ENCODE data around the gene CPA3.

- TF ChIP-seq ELK1 (IDR thresholded peaks at IDR 0.05; ENCODE audit: low read depth, low read length) (no peak), ZBTB33 (IDR thresholded peaks at IDR 0.05) (no peak), ZNF274 (IDR thresholded peaks at IDR 0.05; ENCODE audit: insufficient read depth, insufficient read length) (no peak), CTCF (IDR thresholded peaks at IDR 0.05 in 2 of 3, conservative IDR thresholded peaks at IDR 0.05 in 1 of 3; ENCODE audit: control insufficient read depth in 2 of 3, extremely low read depth in 1 of 3, insufficient read depth in 1 of 3, low read depth in 3 of 3, low read length in 3 of 3) (no peak)
Observed at GRCh38 chr3:148922467-148922866, 57.4 kb downstream of the CPA3 start.
